ENCODE results near the gene PHETA1. TPM values are rescaled to one million over a fixed set of nuclear protein-coding genes. Genes with fewer than 3 reads are reported as not detected.

PHETA1 gene
- total and polyA plus RNA-seq, 2 experiments from 2014 or later, result 5.3 to 12.9 TPM

- Histone ChIP-seq H3K36me3 (ENCODE audit: insufficient read depth) (no peaks in the 10 kb centered on the region), H3F3A (replicated peaks; ENCODE audit: low read depth) (no peaks in the 10 kb centered on the region), H3K27ac (ENCODE audit: low read depth) (no peak overlapping the region), H3K4me3 (no peak overlapping the region), H3K9me2 (ENCODE audit: insufficient read depth) (no peaks in the 10 kb centered on the region), H4K20me1 (replicated peaks; ENCODE audit: insufficient read depth) (no peaks in the 10 kb centered on the region), H3K27me3 (ENCODE audit: insufficient read depth) (no peaks in the 10 kb centered on the region), H3K4me2 (no peak overlapping the region), H2AFZ (no peak overlapping the region), H3K4me1 (ENCODE audit: insufficient read depth) (no peaks in the 10 kb centered on the region), H3K79me2 (replicated peaks; ENCODE audit: insufficient read depth) (no peaks in the 10 kb centered on the region)
- H3K9me3 Mint-ChIP-seq, result peaks cover 17% of the 10 kb centered on the region
- no peak for DNase-seq (ENCODE audit: low spot score)
- peaks cover 19% of the 10 kb centered on the region for H3K36me3 Mint-ChIP-seq (ENCODE audit: low read depth)
- no peak overlapping the region for H3K27ac Mint-ChIP-seq
- H3K27me3 Mint-ChIP-seq (ENCODE audit: insufficient read depth, low read depth, poor library complexity), result peaks cover 4% of the 10 kb centered on the region
- ATAC-seq, result no peak
- no peaks in the 10 kb centered on the region for H3K4me1 Mint-ChIP-seq
- TF ChIP-seq STAT1 (IDR thresholded peaks at IDR 0.05; ENCODE audit: unreplicated experiment) (no peak), NANOG (IDR thresholded peaks at IDR 0.05; ENCODE audit: borderline replicate concordance) (no peak), REST (IDR thresholded peaks at IDR 0.05; ENCODE audit: unreplicated experiment) (no peak), EZH2phosphoT487 (IDR thresholded peaks at IDR 0.05; ENCODE audit: unreplicated experiment) (no peak), ZNF462 (CRISPR knock-in tag; IDR thresholded peaks at IDR 0.05) (no peak), EZH2 (IDR thresholded peaks at IDR 0.05; ENCODE audit: low read depth, unreplicated experiment) (no peak), CREB1 (CRISPR knock-in tag; IDR thresholded peaks at IDR 0.05; ENCODE audit: low read depth) (no peak), POLR2AphosphoS5 (IDR thresholded peaks at IDR 0.05; ENCODE audit: low read depth) (no peak), CTCF (conservative IDR thresholded peaks at IDR 0.05; ENCODE audit: low read depth in 2 of 2) (no peak), ZNF114 (CRISPR knock-in tag; IDR thresholded peaks at IDR 0.05) (no peak), JUNB (IDR thresholded peaks at IDR 0.05; ENCODE audit: unreplicated experiment) (no peak), ETS1 (IDR thresholded peaks at IDR 0.05) (no peak)
- H3K4me3 Mint-ChIP-seq, result no peak overlapping the region
These were observed 16.4 kb downstream of the PHETA1 start for GRCh38 chr12:111352296-111352993.

All from GM23338 (cell line).